Measurements from ENCODE around the gene GALNT10. TPM values are rescaled to one million over a fixed set of nuclear protein-coding genes. Genes with fewer than 3 reads are reported as not detected.

Gene GALNT10
- total and polyA plus RNA-seq, 2 of the 8 experiments (the other 6 are each of a cell fraction or from before 2014, with no cell fraction given) = 4.6 to 15.5 TPM

DNA sequence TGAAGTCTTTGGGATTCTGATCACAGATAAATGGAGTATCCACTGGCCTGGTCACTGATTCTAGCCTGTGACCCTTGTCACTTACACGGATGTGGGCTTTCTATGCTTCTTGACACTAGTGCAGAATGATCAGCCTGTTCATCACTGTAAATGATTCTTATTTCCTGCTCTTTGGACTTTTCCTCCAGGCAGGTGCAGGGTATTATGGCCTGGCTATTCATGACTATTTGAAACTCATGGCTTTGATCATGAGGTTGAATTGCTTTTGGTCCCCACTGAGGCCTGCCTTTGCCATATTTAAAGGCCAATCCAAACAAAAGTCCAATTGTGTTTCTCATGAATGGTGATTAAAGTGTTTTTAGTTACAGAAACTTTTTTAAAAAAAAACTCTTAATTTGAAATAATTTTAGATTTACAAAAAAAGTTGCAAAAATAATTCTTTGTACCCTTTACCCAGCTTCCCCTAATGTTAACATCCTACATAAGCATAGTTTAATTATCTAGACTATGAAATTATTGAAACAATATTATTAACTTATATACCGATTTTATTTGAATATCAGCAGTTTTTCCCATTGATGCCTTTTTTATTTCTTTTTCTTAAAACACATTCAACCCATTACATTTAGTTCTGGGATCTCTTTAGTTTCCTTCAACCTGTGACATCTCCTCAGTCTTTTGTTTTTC lies 68.1 kb downstream of the GALNT10 start (continued):
- TF ChIP-seq, protein P1, sequence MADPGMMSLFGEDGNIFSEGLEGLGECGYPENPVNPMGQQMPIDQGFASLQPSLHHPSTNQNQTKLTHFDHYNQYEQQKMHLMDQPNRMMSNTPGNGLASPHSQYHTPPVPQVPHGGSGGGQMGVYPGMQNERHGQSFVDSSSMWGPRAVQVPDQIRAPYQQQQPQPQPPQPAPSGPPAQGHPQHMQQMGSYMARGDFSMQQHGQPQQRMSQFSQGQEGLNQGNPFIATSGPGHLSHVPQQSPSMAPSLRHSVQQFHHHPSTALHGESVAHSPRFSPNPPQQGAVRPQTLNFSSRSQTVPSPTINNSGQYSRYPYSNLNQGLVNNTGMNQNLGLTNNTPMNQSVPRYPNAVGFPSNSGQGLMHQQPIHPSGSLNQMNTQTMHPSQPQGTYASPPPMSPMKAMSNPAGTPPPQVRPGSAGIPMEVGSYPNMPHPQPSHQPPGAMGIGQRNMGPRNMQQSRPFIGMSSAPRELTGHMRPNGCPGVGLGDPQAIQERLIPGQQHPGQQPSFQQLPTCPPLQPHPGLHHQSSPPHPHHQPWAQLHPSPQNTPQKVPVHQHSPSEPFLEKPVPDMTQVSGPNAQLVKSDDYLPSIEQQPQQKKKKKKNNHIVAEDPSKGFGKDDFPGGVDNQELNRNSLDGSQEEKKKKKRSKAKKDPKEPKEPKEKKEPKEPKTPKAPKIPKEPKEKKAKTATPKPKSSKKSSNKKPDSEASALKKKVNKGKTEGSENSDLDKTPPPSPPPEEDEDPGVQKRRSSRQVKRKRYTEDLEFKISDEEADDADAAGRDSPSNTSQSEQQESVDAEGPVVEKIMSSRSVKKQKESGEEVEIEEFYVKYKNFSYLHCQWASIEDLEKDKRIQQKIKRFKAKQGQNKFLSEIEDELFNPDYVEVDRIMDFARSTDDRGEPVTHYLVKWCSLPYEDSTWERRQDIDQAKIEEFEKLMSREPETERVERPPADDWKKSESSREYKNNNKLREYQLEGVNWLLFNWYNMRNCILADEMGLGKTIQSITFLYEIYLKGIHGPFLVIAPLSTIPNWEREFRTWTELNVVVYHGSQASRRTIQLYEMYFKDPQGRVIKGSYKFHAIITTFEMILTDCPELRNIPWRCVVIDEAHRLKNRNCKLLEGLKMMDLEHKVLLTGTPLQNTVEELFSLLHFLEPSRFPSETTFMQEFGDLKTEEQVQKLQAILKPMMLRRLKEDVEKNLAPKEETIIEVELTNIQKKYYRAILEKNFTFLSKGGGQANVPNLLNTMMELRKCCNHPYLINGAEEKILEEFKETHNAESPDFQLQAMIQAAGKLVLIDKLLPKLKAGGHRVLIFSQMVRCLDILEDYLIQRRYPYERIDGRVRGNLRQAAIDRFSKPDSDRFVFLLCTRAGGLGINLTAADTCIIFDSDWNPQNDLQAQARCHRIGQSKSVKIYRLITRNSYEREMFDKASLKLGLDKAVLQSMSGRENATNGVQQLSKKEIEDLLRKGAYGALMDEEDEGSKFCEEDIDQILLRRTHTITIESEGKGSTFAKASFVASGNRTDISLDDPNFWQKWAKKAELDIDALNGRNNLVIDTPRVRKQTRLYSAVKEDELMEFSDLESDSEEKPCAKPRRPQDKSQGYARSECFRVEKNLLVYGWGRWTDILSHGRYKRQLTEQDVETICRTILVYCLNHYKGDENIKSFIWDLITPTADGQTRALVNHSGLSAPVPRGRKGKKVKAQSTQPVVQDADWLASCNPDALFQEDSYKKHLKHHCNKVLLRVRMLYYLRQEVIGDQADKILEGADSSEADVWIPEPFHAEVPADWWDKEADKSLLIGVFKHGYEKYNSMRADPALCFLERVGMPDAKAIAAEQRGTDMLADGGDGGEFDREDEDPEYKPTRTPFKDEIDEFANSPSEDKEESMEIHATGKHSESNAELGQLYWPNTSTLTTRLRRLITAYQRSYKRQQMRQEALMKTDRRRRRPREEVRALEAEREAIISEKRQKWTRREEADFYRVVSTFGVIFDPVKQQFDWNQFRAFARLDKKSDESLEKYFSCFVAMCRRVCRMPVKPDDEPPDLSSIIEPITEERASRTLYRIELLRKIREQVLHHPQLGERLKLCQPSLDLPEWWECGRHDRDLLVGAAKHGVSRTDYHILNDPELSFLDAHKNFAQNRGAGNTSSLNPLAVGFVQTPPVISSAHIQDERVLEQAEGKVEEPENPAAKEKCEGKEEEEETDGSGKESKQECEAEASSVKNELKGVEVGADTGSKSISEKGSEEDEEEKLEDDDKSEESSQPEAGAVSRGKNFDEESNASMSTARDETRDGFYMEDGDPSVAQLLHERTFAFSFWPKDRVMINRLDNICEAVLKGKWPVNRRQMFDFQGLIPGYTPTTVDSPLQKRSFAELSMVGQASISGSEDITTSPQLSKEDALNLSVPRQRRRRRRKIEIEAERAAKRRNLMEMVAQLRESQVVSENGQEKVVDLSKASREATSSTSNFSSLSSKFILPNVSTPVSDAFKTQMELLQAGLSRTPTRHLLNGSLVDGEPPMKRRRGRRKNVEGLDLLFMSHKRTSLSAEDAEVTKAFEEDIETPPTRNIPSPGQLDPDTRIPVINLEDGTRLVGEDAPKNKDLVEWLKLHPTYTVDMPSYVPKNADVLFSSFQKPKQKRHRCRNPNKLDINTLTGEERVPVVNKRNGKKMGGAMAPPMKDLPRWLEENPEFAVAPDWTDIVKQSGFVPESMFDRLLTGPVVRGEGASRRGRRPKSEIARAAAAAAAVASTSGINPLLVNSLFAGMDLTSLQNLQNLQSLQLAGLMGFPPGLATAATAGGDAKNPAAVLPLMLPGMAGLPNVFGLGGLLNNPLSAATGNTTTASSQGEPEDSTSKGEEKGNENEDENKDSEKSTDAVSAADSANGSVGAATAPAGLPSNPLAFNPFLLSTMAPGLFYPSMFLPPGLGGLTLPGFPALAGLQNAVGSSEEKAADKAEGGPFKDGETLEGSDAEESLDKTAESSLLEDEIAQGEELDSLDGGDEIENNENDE (IDR thresholded peaks at IDR 0.05; ENCODE audit: insufficient replicate concordance, low read length) = no peak
- no peak for TF ChIP-seq RFX5 (IDR thresholded peaks at IDR 0.05; ENCODE audit: borderline replicate concordance, low read depth, low read length)
- TF ChIP-seq, protein P2, sequence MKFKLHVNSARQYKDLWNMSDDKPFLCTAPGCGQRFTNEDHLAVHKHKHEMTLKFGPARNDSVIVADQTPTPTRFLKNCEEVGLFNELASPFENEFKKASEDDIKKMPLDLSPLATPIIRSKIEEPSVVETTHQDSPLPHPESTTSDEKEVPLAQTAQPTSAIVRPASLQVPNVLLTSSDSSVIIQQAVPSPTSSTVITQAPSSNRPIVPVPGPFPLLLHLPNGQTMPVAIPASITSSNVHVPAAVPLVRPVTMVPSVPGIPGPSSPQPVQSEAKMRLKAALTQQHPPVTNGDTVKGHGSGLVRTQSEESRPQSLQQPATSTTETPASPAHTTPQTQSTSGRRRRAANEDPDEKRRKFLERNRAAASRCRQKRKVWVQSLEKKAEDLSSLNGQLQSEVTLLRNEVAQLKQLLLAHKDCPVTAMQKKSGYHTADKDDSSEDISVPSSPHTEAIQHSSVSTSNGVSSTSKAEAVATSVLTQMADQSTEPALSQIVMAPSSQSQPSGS (IDR thresholded peaks at IDR 0.05; ENCODE audit: low read length) = no peak
- no peak for TF ChIP-seq PHF8 (conservative IDR thresholded peaks at IDR 0.05; ENCODE audit: low read depth, low read length)
- no peak for TF ChIP-seq RAD21 (IDR thresholded peaks at IDR 0.05 in 1 of 2, conservative IDR thresholded peaks at IDR 0.05 in 1 of 2; ENCODE audit: low read depth in 2 of 2, low read length in 2 of 2)
- TF ChIP-seq, protein P3, sequence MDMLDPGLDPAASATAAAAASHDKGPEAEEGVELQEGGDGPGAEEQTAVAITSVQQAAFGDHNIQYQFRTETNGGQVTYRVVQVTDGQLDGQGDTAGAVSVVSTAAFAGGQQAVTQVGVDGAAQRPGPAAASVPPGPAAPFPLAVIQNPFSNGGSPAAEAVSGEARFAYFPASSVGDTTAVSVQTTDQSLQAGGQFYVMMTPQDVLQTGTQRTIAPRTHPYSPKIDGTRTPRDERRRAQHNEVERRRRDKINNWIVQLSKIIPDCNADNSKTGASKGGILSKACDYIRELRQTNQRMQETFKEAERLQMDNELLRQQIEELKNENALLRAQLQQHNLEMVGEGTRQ (IDR thresholded peaks at IDR 0.05; ENCODE audit: low read length) = no peak
